RWPE2 (cell line): ENCODE data around the gene SLC13A2.

Source experiments
- ATAC-seq: fragments of 200-7000 bp; cut with Tn5 transposase; 3 replicates; pipeline ENCODE4 v1.9.1; 2021; ENCODE audit warnings: low read depth
- DNase-seq: peaks from one replicate; pipeline ENCODE4 v3.0.0-alpha.2; 2020; ENCODE audit warnings: low spot score
- H3K27ac ChIP-seq: fragments of 450-650 bp; 2 replicates; pipeline ENCODE4 v1.5.1; 2017; ENCODE audit warnings: mild to moderate bottlenecking; ENCODE audit not compliant: poor library complexity, severe bottlenecking
- H3K27me3 ChIP-seq: fragments of 250-450 bp; sonication (Bioruptor Pico); 2 replicates; pipeline ENCODE4 v1.5.1; 2021; ENCODE audit warnings: mild to moderate bottlenecking, moderate library complexity; ENCODE audit not compliant: insufficient read depth, poor library complexity, severe bottlenecking
- H3K36me3 ChIP-seq: fragments of 250-450 bp; sonication (Bioruptor Pico); 2 replicates; pipeline ENCODE4 v1.5.1; 2020; ENCODE audit warnings: low read depth, mild to moderate bottlenecking, moderate library complexity
- H3K4me1 ChIP-seq: fragments of 250-450 bp; sonication (Bioruptor Pico); 2 replicates; pipeline ENCODE4 v1.5.1; 2021; ENCODE audit warnings: mild to moderate bottlenecking, moderate library complexity; ENCODE audit not compliant: insufficient read depth, poor library complexity, severe bottlenecking
- H3K4me3 ChIP-seq: fragments of 250-450 bp; sonication (Bioruptor Pico); 2 replicates; pipeline ENCODE4 v1.5.1; 2021; ENCODE audit warnings: mild to moderate bottlenecking, moderate library complexity; ENCODE audit not compliant: severe bottlenecking
- H3K9me3 ChIP-seq: fragments of 250-450 bp; sonication (Bioruptor Pico); 2 replicates; pipeline ENCODE4 v1.5.1; 2021; ENCODE audit warnings: mild to moderate bottlenecking, moderate library complexity; ENCODE audit not compliant: severe bottlenecking
- TF ChIP-seq, protein P1 (sequence below): fragments of 450-650 bp; IDR thresholded peaks from one replicate; pipeline ENCODE4 v1.5.1; 2017; ENCODE audit warnings: mild to moderate bottlenecking, moderate library complexity; ENCODE audit not compliant: poor library complexity, severe bottlenecking

Gene SLC13A2

DNA sequence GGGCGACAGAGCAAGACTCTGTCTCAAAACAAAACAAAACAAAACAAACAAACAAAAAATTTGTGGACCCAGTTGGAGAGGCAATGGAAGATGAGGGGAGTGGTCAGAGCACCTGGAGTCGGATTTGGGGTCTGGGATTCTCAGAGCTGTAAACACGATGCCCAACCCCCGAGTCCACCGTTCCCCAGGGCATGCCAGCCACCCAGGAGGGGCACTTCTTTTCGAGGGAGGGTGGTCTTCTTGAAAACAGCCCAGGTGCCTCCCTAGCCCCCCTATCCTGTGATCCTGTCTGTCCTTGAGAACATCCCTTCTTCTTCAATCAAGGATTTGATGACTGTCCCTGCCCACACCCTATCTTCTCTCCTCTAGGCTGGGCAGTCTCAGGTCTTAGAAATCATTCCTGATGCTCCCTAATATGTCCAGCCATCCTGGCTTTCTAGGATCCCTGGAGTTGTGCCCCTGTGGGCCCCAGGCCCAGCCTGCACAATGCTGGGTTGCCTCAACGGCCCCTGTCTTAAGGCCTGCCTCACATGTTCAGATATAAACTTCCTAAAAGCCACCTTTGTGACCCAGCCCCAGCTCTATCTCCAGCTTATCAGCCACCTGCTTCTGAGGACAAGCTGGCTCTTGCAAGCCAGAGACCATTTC, 3.1 kb upstream of the SLC13A2 start:
- Histone ChIP-seq H3K27ac (no peak overlapping the region), H3K27me3 (no peaks in the 10 kb centered on the region), H3K4me1 (no peaks in the 10 kb centered on the region), H3K9me3 (no peaks in the 10 kb centered on the region), H3K4me3 (no peak overlapping the region), H3K36me3 (no peaks in the 10 kb centered on the region)
- TF ChIP-seq, protein P1, sequence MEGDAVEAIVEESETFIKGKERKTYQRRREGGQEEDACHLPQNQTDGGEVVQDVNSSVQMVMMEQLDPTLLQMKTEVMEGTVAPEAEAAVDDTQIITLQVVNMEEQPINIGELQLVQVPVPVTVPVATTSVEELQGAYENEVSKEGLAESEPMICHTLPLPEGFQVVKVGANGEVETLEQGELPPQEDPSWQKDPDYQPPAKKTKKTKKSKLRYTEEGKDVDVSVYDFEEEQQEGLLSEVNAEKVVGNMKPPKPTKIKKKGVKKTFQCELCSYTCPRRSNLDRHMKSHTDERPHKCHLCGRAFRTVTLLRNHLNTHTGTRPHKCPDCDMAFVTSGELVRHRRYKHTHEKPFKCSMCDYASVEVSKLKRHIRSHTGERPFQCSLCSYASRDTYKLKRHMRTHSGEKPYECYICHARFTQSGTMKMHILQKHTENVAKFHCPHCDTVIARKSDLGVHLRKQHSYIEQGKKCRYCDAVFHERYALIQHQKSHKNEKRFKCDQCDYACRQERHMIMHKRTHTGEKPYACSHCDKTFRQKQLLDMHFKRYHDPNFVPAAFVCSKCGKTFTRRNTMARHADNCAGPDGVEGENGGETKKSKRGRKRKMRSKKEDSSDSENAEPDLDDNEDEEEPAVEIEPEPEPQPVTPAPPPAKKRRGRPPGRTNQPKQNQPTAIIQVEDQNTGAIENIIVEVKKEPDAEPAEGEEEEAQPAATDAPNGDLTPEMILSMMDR, result no peak
- DNase-seq (peak; percentile 19), ATAC-seq (no peak)

DNA sequence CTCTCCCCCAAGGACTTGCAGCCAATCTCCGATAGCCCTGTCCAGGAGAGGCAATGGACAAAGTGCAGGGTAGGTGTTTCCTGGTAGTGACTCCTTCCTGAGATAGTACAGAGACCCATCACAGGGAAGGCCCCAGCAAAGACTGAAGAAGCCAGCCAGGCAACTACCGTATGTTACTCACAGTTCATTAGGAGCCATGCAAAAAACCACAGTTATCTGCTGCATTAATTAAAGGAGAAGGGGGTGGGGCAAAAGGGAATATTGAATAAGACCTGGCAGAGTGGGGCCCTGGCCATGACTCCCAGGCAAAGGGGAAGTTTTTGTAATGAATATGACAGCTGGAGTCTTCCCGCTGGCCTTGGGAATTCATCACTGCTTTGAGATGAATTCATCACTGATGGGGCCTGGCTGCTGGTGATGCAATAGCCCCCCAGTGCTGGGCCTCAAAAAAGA, 2.5 kb upstream of the SLC13A2 start:
- no peak overlapping the region for H3K4me3 ChIP-seq
- TF ChIP-seq, protein P1, result no peak
- H3K9me3 ChIP-seq, result no peaks in the 10 kb centered on the region
- DNase-seq (no peak), ATAC-seq (no peak)
- H3K4me1 ChIP-seq, result no peaks in the 10 kb centered on the region
- no peak overlapping the region for H3K27ac ChIP-seq
- no peaks in the 10 kb centered on the region for H3K27me3 ChIP-seq
- H3K36me3 ChIP-seq, result no peaks in the 10 kb centered on the region

DNA sequence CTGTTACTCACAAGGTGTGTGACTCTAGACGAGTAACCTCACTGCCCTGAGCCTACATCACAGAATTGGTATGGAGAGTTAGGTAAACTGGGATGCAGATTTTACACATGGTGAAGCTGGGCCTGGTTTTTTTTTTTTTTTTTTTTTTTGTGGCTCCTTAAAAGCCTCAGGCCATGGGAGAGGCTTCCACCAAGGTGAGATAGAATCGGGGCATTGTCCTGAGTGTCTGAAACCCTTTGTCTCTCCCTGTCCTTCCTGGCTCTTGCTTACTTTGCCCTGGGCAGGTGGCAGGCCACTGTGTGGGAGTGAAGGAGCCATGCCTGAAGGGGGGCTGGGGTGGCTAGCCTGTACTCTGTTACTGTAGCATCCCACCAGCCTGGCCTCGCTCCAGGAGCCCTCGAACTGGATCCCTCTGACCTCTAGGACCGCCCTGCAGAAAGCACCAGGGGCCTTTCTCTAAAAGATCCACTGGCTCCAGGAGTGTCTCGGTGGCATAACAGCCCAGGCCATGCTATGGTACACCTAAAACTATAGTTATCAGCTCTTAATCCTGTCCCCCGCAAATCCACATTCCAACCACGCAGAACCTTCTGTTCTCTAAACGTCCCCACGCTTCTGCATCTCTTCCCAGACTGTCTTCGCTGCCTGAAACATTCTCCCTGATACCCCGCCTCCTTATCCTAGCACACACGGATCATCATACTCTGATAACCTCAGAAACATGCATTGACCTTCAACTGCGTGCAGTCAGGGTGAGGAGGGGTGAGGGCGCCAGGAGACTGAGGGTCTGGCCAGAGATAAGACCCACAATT, 1.7 kb upstream of the SLC13A2 start:
- no peaks in the 10 kb centered on the region for H3K27me3 ChIP-seq
- TF ChIP-seq, protein P1, result no peak
- peak; percentile 34; the same call in 1 of the 3 replicates for ATAC-seq
- no peak overlapping the region for H3K27ac ChIP-seq
- no peaks in the 10 kb centered on the region for H3K4me1 ChIP-seq
- H3K4me3 ChIP-seq, result no peak overlapping the region
- H3K36me3 ChIP-seq, result no peaks in the 10 kb centered on the region
- DNase-seq, result no peak
- no peaks in the 10 kb centered on the region for H3K9me3 ChIP-seq

DNA sequence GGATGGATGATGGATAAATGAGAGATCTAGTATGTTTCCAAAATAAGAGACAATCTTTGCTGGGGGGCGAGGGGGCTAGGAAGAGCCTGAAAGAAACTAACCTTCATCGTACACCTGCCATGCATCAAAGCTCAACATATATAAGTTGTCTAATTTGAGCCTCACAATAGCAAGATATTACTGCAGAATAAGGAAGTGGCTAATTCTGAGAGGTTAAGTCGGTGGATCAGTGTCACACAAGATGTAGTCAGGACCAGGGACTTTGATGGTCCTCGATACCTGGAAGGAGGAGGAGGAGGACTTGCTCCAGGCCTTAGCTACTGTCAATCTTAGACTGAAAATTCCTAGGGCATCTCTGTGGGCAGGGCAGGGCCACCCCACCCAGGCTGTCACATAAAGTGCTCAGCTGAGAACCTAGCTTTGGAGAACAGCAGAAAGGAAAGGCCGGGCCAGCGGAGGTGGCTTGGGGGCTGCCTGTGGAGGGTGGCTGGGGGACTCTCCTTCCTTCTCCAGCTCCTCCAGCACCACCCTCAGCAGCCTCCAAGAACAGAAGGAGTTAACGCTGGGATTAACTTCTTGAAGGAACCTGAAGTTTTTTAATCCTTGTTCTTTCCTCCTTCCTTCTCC, 460 bp upstream of the SLC13A2 start:
- Histone ChIP-seq H3K4me3 (no peak overlapping the region), H3K27me3 (no peaks in the 10 kb centered on the region), H3K27ac (no peak overlapping the region), H3K9me3 (no peaks in the 10 kb centered on the region), H3K36me3 (no peaks in the 10 kb centered on the region), H3K4me1 (no peaks in the 10 kb centered on the region)
- DNase-seq, result no peak
- TF ChIP-seq, protein P1, result no peak
- ATAC-seq, result no peak
